Measurements from ENCODE around the gene GK.

GK gene

GRCh38 chrX:30673884-30674598 lies 20.8 kb downstream of the GK start:
- no peaks in the 10 kb centered on the region for H3K27me3 ChIP-seq (replicated peaks; ENCODE audit: insufficient read depth, low read length)
- no peaks in the 10 kb centered on the region for H3K9me3 ChIP-seq (replicated peaks; ENCODE audit: insufficient read depth, low read length)
- H3K27ac ChIP-seq (ENCODE audit: low read length) = no peak overlapping the region
- H3K36me3 ChIP-seq (replicated peaks; ENCODE audit: insufficient read depth, low read length) = no peaks in the 10 kb centered on the region
- no peak overlapping the region for H3K4me2 ChIP-seq (ENCODE audit: low read depth, low read length)
- no peak overlapping the region for H2AFZ ChIP-seq (ENCODE audit: low read length)
- H3F3A ChIP-seq (ENCODE audit: insufficient read depth, low read length) = no peaks in the 10 kb centered on the region
- H4K20me1 ChIP-seq (ENCODE audit: insufficient read depth, low read length) = no peaks in the 10 kb centered on the region
- no peak for DNase-seq
- H3K9me2 ChIP-seq (replicated peaks; ENCODE audit: insufficient read depth, low read length) = no peaks in the 10 kb centered on the region
- no peaks in the 10 kb centered on the region for H3K4me1 ChIP-seq (ENCODE audit: low read length)
- no peaks in the 10 kb centered on the region for H3K79me2 ChIP-seq (ENCODE audit: low read length)
- no peak overlapping the region for H3K4me3 ChIP-seq (ENCODE audit: low read length)
- H3K9ac ChIP-seq (ENCODE audit: low read length) = no peak overlapping the region
- TF ChIP-seq EZH2 (optimal IDR thresholded peaks at IDR 0.05; ENCODE audit: low read depth, low read length) = no peak
- no peak for TF ChIP-seq EZH2phosphoT487 (IDR thresholded peaks at IDR 0.05; ENCODE audit: low read length)
- no peak for TF ChIP-seq CTCF (IDR thresholded peaks at IDR 0.05; ENCODE audit: low read length)

- Histone ChIP-seq H3K36me3 (replicated peaks; ENCODE audit: insufficient read depth, low read length) (no peaks in the 10 kb centered on the region), H3K4me3 (ENCODE audit: low read length) (no peak overlapping the region), H3K9me3 (replicated peaks; ENCODE audit: insufficient read depth, low read length) (no peaks in the 10 kb centered on the region), H3F3A (ENCODE audit: insufficient read depth, low read length) (no peaks in the 10 kb centered on the region), H3K9ac (ENCODE audit: low read length) (no peak overlapping the region), H3K27ac (ENCODE audit: low read length) (no peak overlapping the region), H3K79me2 (ENCODE audit: low read length) (no peaks in the 10 kb centered on the region), H2AFZ (ENCODE audit: low read length) (no peak overlapping the region), H3K4me1 (ENCODE audit: low read length) (no peaks in the 10 kb centered on the region), H3K9me2 (replicated peaks; ENCODE audit: insufficient read depth, low read length) (no peaks in the 10 kb centered on the region), H3K4me2 (ENCODE audit: low read depth, low read length) (no peak overlapping the region), H4K20me1 (ENCODE audit: insufficient read depth, low read length) (no peaks in the 10 kb centered on the region), H3K27me3 (replicated peaks; ENCODE audit: insufficient read depth, low read length) (no peaks in the 10 kb centered on the region)
- DNase-seq = no peak
- no peak for TF ChIP-seq EZH2phosphoT487 (IDR thresholded peaks at IDR 0.05; ENCODE audit: low read length)
- no peak for TF ChIP-seq EZH2 (optimal IDR thresholded peaks at IDR 0.05; ENCODE audit: low read depth, low read length)
- no peak for TF ChIP-seq CTCF (IDR thresholded peaks at IDR 0.05; ENCODE audit: low read length)
These were observed 21.6 kb downstream of the GK start for GRCh38 chrX:30674799-30675198.

- Histone ChIP-seq H4K20me1 (ENCODE audit: insufficient read depth, low read length) (no peaks in the 10 kb centered on the region), H3K27me3 (replicated peaks; ENCODE audit: insufficient read depth, low read length) (no peaks in the 10 kb centered on the region), H3K27ac (ENCODE audit: low read length) (no peak overlapping the region), H3K9me3 (replicated peaks; ENCODE audit: insufficient read depth, low read length) (no peaks in the 10 kb centered on the region), H3K9ac (ENCODE audit: low read length) (no peak overlapping the region), H3K4me3 (ENCODE audit: low read length) (no peak overlapping the region), H3F3A (ENCODE audit: insufficient read depth, low read length) (no peaks in the 10 kb centered on the region), H3K9me2 (replicated peaks; ENCODE audit: insufficient read depth, low read length) (no peaks in the 10 kb centered on the region), H3K36me3 (replicated peaks; ENCODE audit: insufficient read depth, low read length) (no peaks in the 10 kb centered on the region), H3K4me2 (ENCODE audit: low read depth, low read length) (no peak overlapping the region), H3K79me2 (ENCODE audit: low read length) (no peaks in the 10 kb centered on the region), H3K4me1 (ENCODE audit: low read length) (no peaks in the 10 kb centered on the region), H2AFZ (ENCODE audit: low read length) (no peak overlapping the region)
- TF ChIP-seq EZH2 (optimal IDR thresholded peaks at IDR 0.05; ENCODE audit: low read depth, low read length) (no peak), CTCF (IDR thresholded peaks at IDR 0.05; ENCODE audit: low read length) (no peak), EZH2phosphoT487 (IDR thresholded peaks at IDR 0.05; ENCODE audit: low read length) (no peak)
- no peak for DNase-seq
These were observed 26.1 kb downstream of the GK start for GRCh38 chrX:30679369-30679768.
